ENCODE results near the gene ARHGAP42. TPM values are rescaled to one million over a fixed set of nuclear protein-coding genes. Genes with fewer than 3 reads are reported as not detected.

The ARHGAP42 gene
- total and polyA plus RNA-seq, 2 of the 13 experiments (the other 11 are each of a cell fraction or from before 2014, with no cell fraction given) = 2.5 to 4.3 TPM

DNA sequence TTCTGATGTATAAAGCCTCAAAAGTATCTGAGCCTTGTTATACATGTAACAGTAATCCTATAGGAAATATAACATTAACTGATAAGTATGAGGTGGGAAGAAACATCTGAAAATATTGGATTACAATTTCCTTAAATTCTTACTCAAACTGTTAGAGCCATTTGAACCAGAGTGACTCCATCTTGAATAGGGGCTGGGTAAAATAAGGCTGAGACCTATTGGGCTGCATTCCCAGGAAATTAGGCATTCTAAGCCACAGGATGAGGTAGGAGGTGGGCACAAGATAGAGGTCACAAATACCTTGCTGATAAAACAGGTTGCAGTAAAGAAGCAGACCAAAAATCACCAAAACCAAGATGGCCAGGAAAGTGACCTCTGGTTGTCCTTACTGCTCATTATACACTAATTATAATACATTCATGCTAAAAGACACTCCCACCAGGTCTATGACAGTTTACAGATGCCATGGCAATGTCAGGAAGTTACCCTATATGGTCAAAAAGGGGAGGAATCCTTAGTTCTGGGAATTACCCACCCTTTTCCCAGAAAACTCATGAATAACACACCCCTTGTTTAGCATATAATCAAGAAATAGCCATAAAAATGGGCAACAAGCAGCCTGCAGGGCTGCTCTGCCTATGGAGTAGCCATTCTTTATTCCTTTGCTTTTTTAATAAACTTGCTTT, 327.7 kb downstream of the ARHGAP42 start:
- Histone ChIP-seq H3K79me2 (ENCODE audit: insufficient read depth, low read length) (no peaks in the 10 kb centered on the region), H3K27me3 (ENCODE audit: control insufficient read depth in 1 of 2, insufficient read depth in 2 of 2, low read length in 2 of 2) (no peaks in the 10 kb centered on the region), H3K9me3 (ENCODE audit: low read length) (no peaks in the 10 kb centered on the region), H3K9ac (ENCODE audit: insufficient read depth, low read depth, low read length) (no peak overlapping the region), H3K4me3 (replicated peaks in 1 of 3; ENCODE audit: insufficient read depth in 1 of 3, low read depth in 2 of 3, low read length in 3 of 3) (no peak overlapping the region), H3K27ac (ENCODE audit: extremely low read length, insufficient read depth, low read length) (no peak overlapping the region), H3K36me3 (replicated peaks in 1 of 2; ENCODE audit: control insufficient read depth in 1 of 2, insufficient read depth in 2 of 2, low read length in 2 of 2) (no peaks in the 10 kb centered on the region), H3K4me1 (ENCODE audit: insufficient read depth, low read length) (no peaks in the 10 kb centered on the region), H2AFZ (ENCODE audit: low read length) (no peak overlapping the region), H3K4me2 (ENCODE audit: low read depth, low read length) (no peak overlapping the region), H4K20me1 (ENCODE audit: insufficient read depth, low read length) (no peaks in the 10 kb centered on the region)
- no peak for ATAC-seq
- intact Hi-C loops (cut with micrococcal nuclease; ENCODE audit: unreplicated experiment) = no loop called here
- TF ChIP-seq ZNF124 (CRISPR knock-in tag; IDR thresholded peaks at IDR 0.05) (no peak), ZFYVE20 (CRISPR knock-in tag; IDR thresholded peaks at IDR 0.05; ENCODE audit: borderline replicate concordance, low read depth) (no peak), BCL6 (CRISPR knock-in tag; IDR thresholded peaks at IDR 0.05) (no peak), ZNF773 (CRISPR knock-in tag; IDR thresholded peaks at IDR 0.05; ENCODE audit: borderline replicate concordance) (no peak), ZNF276 (CRISPR knock-in tag; IDR thresholded peaks at IDR 0.05; ENCODE audit: low read depth) (no peak), FOXK1 (CRISPR knock-in tag; IDR thresholded peaks at IDR 0.05; ENCODE audit: borderline replicate concordance, low read depth) (no peak), YEATS2 (CRISPR knock-in tag; IDR thresholded peaks at IDR 0.05; ENCODE audit: borderline replicate concordance) (no peak), STAG1 (CRISPR knock-in tag; IDR thresholded peaks at IDR 0.05) (no peak), ZNF292 (CRISPR knock-in tag; IDR thresholded peaks at IDR 0.05; ENCODE audit: borderline replicate concordance, low read depth) (no peak), MEIS2 (CRISPR knock-in tag; IDR thresholded peaks at IDR 0.05) (no peak), NR2F2 (IDR thresholded peaks at IDR 0.05; ENCODE audit: borderline replicate concordance, low read depth) (no peak), ERF (CRISPR knock-in tag; IDR thresholded peaks at IDR 0.05) (no peak), RCOR2 (CRISPR knock-in tag; IDR thresholded peaks at IDR 0.05) (no peak), MTF2 (CRISPR knock-in tag; IDR thresholded peaks at IDR 0.05; ENCODE audit: borderline replicate concordance) (no peak), TOE1 (CRISPR knock-in tag; IDR thresholded peaks at IDR 0.05) (no peak), ZNF746 (CRISPR knock-in tag; IDR thresholded peaks at IDR 0.05) (no peak)
- TF ChIP-seq, protein P1, sequence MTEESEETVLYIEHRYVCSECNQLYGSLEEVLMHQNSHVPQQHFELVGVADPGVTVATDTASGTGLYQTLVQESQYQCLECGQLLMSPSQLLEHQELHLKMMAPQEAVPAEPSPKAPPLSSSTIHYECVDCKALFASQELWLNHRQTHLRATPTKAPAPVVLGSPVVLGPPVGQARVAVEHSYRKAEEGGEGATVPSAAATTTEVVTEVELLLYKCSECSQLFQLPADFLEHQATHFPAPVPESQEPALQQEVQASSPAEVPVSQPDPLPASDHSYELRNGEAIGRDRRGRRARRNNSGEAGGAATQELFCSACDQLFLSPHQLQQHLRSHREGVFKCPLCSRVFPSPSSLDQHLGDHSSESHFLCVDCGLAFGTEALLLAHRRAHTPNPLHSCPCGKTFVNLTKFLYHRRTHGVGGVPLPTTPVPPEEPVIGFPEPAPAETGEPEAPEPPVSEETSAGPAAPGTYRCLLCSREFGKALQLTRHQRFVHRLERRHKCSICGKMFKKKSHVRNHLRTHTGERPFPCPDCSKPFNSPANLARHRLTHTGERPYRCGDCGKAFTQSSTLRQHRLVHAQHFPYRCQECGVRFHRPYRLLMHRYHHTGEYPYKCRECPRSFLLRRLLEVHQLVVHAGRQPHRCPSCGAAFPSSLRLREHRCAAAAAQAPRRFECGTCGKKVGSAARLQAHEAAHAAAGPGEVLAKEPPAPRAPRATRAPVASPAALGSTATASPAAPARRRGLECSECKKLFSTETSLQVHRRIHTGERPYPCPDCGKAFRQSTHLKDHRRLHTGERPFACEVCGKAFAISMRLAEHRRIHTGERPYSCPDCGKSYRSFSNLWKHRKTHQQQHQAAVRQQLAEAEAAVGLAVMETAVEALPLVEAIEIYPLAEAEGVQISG (CRISPR knock-in tag; IDR thresholded peaks at IDR 0.05) = no peak
- FAIRE-seq = no peak
- no TSS peak for BruUV-seq (replicated peaks)
- DNase-seq (ENCODE audit: low spot score) = no peak
- ChIA-PET CTCF (ENCODE audit: low intra/inter-chr PET ratio, low total read pairs) (no interaction called here), POLR2A (no interaction called here)
- in situ Hi-C loops (cut with HindIII; ENCODE audit: extremely low pct_ligation_motif_present, low pct_unique_long_range_greater_than_20kb) = no loop called here

Data from HepG2 (cell line).